ENCODE data around the gene HAND2.

Gene HAND2

DNA sequence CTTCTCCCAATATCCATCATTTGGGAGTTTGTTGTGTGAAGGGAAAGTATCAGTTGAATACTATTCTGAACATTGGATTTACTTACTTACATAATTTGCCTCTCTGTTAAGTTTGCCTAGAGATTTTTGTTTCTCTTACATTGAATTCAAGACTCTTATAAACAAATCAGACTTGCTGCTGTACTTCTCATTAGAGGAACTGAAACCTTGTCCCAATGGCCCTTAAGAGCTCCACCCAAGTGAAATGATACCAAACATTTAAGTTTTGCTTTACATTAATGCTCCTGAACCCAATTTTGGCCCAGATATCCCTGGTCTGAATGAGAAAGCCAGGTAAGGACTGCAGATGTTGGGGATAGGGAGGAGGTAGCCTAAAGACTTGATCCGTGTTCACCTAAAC, 32.0 kb downstream of the HAND2 start:
- DNase-seq (ENCODE audit: extremely low read depth, low read depth): no peak
- TF ChIP-seq, protein P1, sequence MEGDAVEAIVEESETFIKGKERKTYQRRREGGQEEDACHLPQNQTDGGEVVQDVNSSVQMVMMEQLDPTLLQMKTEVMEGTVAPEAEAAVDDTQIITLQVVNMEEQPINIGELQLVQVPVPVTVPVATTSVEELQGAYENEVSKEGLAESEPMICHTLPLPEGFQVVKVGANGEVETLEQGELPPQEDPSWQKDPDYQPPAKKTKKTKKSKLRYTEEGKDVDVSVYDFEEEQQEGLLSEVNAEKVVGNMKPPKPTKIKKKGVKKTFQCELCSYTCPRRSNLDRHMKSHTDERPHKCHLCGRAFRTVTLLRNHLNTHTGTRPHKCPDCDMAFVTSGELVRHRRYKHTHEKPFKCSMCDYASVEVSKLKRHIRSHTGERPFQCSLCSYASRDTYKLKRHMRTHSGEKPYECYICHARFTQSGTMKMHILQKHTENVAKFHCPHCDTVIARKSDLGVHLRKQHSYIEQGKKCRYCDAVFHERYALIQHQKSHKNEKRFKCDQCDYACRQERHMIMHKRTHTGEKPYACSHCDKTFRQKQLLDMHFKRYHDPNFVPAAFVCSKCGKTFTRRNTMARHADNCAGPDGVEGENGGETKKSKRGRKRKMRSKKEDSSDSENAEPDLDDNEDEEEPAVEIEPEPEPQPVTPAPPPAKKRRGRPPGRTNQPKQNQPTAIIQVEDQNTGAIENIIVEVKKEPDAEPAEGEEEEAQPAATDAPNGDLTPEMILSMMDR (IDR thresholded peaks at IDR 0.05; ENCODE audit: low read depth, low read length): no peak

DNA sequence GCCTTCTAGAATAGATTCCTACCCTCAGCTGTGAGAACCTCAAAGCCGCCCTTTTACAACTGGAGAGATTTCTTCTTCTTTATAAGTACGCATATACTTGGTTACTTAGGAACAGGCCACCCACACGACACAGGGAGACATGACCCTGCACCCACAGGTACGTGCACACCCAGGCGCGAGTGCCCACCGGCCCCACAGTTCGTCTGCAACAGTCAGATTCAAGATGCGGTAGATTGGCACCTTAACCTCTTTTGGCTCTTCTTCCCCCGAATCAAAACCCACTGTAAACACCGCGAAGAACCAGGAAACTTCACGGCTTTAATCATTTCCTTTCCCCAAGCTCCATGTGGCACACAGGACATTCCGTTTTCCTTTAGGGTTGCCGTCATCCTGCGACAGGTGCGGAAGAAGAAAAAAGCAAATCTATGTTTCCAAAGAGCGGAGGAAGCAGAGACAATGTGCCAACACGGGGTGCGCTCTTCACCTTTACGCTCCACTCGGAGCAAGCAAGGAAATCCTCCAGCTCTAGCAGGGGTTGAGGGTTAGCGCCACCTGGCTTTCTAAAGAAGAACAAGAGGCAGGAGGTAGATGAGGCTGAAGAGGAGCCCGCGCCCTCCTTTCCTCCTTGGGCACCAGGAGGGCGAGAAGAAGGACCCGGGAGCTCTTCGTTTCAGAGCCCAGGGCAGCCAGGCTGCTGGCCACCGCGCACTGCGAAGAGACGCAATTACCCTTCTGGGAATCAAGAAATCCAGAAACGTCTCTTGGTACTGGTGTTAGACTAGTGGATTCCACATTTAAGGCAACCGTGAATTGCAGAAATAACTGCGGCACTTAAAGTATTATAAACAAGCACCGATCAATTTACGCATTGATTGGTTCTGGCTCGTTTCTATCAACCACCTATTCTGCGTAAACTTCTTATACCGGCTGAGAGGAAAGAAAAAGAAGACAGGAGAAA, 35.7 kb downstream of the HAND2 start:
- TF ChIP-seq, protein P1 (IDR thresholded peaks at IDR 0.05; ENCODE audit: low read depth, low read length): peak; percentile 82

DNA sequence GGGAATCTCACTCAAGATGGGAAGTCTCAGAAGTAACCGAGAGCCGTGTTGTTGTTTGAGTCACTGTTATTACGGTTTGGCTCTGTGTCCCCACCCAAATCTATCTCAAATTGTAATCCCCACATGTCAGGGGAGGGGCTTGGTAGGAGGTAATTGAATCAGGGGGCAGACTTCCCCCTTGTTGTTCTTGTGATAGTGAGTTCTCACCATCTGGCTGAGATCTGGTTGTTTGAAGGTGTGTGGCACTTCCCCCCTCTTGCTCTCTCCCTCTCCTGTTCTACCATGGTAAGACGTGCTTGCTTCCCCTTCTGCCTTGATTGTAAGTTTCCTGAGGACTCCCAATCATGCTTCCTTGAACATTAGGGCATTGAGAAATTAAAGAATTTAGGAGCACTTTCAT, 37.0 kb downstream of the HAND2 start:
- TF ChIP-seq, protein P1 (IDR thresholded peaks at IDR 0.05; ENCODE audit: low read depth, low read length): no peak

More for the DNA sequence above, 35.7 kb downstream of the HAND2 start:
- DNase-seq (ENCODE audit: extremely low read depth, low read depth): peak; percentile 23

DNA sequence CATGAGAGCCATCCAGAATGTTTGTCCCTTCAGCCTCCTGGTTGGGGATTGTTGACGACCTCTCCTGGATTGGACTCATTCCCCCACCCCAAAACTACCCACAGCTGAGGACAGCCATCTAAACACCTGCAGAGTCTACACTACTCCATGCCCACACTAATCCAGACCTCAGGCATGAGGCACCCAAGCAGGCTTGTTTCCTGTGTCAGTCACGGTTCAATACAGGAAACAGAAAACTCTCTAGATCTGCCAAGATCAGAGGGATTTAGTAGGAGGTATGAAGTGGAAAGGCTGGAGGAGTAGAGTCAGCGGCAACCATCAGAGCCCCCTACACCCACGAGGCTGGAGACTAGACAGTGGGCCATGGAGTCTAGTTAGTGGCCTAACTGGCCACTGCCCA, 37.7 kb downstream of the HAND2 start:
- no peak for DNase-seq (ENCODE audit: extremely low read depth, low read depth)
- TF ChIP-seq, protein P1 (IDR thresholded peaks at IDR 0.05; ENCODE audit: low read depth, low read length): no peak

More for the DNA sequence above, 37.0 kb downstream of the HAND2 start:
- DNase-seq (ENCODE audit: extremely low read depth, low read depth): no peak

DNA sequence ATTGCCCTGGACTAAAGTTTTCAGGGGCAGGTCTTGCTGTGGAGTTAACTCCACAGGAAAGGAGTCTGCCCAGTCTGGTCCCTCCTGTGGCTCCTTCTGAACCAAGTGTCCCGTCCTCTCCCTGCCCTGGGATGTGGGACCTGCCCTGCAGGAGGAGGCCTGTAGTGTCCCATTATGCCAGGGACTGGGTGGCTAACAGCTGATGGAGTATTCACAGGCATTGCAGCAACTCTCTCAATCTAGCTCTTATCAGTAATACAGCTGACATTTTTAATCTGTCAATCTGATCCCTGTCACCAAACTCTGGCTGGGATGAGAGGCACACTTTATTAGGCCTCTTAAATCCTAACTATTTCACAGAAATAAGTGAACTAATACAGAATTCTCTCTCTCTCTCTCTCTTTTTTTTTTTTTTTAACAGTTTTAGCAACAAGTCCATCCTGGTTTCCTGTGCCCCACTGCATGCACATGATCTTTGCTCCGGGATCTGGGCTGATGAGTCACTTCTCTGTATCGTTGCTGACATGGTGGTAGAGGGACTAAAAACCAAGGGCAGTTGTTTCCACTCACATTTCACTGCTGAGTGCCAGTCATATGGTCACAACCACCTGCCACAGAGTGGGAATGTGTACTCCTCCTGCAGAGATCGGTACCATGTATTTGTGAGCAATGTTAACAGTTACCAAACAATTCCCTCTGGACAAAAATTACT, 39.1 kb downstream of the HAND2 start:
- no peak for DNase-seq (ENCODE audit: extremely low read depth, low read depth)
- TF ChIP-seq, protein P1 (IDR thresholded peaks at IDR 0.05; ENCODE audit: low read depth, low read length): no peak

DNA sequence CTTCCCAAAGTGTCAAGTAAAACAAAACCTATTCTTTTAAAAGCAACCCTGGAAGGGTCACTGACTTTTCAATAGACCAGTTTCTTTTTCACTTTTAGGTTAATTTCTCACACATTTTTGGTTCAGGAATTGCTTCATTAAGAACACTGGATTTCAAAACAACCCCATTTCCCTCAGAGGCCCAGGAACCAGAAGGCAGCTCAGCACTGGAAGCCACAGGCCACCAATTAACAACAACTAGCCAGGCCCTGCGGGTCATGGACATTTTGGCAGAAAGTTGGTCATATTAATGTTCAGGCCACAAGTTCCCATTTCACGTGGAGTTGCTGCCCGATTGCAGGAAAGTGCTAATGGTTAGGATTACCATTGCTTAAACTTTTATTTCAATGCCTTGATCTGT, 39.8 kb downstream of the HAND2 start:
- TF ChIP-seq, protein P1 (IDR thresholded peaks at IDR 0.05; ENCODE audit: low read depth, low read length): no peak
- no peak for DNase-seq (ENCODE audit: extremely low read depth, low read depth)

DNA sequence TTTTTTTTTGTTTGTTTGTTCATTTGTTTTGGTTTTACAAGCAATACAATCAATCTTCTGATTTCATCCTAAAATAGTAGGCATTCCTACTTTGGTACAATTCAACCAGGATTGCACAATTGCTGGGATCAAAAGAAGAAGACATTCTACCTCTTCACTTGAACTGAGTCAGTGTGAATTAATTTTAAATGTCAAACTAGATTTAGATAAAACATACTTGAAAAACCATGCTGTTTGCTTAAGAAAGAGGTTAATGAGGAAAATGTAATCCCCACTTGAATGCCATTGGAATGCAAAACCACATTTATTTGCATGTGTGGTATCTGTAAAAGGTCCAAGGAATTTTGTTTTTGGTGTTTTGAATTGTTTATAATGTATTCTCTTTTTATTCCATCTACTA, 40.5 kb downstream of the HAND2 start:
- DNase-seq (ENCODE audit: extremely low read depth, low read depth): peak; percentile 74
- TF ChIP-seq, protein P1 (IDR thresholded peaks at IDR 0.05; ENCODE audit: low read depth, low read length): no peak
